GOT3 (cell line): ENCODE results near the gene TMEM150C.
"Not testable (repeated sequence)": the region's sequence is repeated elsewhere in the genome, so short reads cannot be mapped to it uniquely, and the experiment has no call there.

ENCODE experiments used
- DNase-seq: peaks from one replicate; lab custom pipeline; 2025; ENCODE audit warnings: mixed read lengths; lab: John Stamatoyannopoulos, UW

The TMEM150C gene

DNA sequence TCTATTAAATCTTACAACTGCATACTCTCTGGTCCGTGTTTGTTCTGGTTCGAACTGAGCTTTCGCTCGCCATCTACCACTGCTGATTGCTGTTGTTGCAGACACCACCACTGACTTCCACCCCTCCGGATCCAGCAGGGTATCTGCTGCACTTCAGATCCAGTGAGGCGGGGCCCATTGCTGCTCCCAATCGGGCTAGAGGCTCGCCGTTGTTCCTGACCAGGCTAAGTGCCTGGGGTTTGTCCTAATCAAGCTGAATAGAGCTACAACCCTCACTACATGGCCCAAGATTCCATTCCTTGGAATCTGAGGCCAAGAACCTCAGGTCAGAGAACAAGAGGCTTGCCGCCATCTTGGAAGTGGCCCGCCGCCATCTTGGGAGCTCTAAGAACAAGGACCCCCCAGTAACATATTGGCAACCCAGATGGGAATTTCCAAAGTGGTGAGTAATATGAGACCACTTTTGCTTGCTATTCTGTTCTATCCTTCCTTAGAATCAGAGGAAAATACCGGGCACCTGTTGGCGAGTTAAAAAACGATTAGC lies 88.1 kb downstream of the TMEM150C start:
- DNase-seq: no peak

DNA sequence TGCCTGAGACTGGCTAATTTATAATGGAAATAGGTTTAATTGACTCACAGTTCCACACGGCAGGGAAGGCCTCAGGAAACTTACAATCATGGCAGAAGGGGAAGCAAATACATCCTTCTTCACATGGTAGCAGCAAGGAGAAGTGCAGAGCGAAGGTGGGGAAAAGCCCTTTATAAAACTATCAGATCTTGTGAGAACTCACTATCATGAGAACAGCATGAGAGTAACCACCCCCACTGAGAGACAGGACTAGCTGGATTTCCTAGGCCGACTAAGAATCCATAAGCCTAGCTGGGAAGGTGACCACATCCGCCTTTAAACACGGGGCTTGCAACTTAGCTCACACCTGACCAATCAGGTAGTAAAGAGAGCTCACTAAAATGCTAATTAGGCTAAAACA lies 88.7 kb downstream of the TMEM150C start:
- not testable (repeated sequence) for DNase-seq

DNA sequence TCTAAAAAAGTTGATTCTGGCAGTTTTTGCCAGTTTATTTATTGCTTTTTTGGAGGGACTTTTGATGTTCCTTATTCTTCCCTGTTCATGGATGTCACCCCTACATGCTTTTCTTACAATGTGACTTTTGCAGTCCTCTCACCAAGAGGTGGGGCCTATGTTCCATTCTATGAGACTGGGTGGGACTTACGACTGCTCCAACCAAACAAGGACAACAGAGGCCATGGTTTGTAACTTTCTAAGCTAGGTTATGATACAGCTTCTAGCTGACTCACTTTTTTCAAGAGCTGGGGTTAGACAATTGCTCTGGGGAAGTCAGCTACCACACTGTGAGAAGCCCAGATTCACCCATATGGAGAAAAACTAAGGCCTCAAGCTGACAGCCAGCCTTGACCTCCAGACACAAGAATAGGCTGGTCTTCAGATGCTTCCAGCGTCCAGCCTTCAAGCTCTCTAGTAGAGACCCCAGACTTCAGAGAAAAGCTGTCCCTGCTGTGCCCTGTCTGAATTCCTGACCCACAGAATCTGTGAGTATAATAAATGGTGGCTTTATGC lies 91.9 kb downstream of the TMEM150C start:
- no peak for DNase-seq

DNA sequence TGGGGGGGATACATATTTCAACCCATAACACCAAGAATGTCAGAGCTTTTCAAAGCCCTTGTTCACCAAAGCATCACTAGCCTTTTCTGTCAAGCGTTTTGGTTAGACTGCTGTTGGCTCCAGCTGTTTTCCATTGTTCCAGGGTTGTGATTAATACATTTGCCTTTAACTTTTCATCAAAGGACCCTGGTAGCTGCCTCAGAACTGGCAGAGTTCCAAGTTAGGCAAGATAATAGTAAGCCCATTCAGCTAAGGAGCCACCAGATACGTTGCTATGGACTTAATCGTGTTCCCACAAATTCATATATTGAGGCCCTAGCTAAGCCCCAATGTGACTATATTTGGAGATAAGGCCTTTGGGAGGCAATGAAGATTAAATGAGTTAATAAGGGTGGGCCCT lies 94.3 kb downstream of the TMEM150C start:
- no peak for DNase-seq

DNA sequence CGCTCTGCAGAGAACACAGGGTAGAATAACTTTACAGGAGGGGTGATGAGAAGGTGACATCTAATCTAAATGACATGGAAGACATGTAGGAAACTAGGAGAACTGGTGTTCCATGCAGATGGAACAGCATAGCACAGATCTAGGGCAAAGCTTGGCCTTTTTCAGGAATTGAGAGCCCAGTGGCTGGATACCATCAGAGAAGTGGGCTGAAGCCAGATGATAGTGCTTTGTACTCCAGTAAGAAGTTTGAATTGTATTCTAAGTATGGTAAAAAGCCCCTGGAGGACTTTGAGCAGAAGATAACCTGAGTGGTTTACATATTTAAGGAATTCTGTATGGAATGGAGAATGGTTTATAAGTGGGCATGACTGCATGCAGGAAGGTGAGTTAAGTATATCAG lies 98.6 kb downstream of the TMEM150C start:
- no peak for DNase-seq

DNA sequence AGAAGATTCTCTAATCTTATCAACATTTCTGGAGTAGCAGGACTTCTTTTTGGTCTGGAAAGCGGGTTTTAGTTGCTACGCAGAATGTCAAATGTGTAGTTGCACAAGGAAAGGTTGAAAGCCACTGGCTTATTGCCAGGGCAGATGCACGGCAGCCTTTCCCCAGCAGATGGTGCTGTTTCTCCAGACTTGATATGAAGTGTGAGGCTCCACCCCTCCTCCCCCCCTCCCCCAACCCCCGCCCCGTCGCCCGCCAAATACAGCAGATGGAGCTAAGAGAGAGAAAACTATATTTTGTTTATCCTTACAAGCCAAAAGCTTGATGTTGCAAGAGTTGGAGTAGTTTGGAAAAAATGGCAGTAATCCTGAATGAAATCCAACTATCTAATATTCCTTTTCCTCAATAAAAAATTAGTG lies 99.4 kb downstream of the TMEM150C start:
- DNase-seq: peak; percentile 49

DNA sequence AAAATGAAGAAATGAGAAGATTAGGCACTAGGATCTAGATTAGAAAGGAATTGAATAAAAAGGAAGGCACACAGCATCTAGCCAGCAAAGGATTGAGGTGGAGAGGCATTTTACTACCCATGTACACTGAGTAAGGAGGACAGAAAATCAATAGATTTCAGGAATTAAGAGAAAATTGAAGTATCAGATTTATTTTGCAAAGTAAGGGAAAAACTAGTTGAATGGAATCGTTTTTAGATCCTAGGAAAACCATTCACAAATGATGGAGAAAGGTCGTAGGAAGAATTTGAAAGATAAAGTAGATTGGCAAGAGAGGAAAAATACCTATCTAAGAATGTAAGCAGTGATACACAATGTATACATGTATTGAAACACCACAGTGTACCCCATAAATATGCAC lies 100.1 kb downstream of the TMEM150C start:
- no peak for DNase-seq

DNA sequence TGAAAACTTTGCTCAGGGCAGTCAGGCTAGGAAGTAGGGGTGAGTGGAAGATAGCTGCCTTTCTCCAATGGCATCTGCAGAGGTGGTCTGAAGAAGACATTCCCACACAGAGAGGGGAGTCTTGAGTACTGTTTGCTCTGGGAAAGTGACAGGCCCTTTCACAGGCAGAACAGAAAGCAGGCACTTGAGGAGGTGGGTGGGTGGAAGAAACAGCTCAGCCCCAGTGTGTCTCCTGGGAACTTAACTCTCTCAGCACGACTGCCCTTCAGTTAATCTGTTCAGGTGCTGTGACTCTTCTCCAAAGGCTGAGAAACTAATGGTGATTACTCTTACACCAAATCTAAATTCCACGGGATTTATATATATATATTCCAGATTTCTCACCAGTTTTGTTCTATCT lies 103.1 kb downstream of the TMEM150C start:
- DNase-seq: no peak

DNA sequence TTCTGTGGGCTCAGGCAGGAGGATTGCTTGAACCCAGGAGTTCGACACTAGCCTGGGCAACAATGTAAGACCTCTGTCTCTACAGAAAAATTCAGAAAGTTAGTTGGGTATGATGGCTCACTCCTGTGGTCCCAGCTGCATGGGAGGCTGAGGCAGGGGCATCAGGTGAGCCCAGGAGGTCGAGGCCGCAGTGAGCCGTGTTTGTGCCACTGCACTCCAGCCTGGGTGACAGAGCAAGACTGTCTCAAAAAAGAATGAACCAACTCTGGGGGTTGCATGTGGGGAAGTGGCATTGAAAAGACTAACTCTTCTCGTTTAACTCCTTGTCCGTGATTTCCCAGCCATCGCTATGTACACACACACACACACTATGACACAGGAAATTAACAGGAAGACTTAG lies 104.5 kb downstream of the TMEM150C start:
- no peak for DNase-seq

DNA sequence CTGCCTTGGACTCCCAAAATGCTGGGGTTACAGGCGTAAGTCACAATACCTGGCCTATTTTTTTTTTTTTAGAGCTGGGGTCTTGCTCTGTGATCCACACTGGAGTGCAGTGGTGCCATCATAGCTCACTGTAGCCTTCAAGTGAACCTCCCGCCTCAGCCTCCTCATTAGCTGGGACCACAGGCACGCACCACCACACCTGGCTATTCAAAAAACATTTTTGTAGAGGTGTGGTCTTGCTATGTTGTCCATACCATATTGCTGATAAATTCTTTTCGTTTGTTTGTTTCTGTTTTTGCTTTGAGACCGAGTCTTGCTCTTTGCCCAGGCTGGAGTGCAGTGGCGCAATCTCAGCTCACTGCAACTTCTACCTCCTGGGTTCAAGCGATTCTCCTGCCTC lies 109.8 kb downstream of the TMEM150C start:
- no peak for DNase-seq

DNA sequence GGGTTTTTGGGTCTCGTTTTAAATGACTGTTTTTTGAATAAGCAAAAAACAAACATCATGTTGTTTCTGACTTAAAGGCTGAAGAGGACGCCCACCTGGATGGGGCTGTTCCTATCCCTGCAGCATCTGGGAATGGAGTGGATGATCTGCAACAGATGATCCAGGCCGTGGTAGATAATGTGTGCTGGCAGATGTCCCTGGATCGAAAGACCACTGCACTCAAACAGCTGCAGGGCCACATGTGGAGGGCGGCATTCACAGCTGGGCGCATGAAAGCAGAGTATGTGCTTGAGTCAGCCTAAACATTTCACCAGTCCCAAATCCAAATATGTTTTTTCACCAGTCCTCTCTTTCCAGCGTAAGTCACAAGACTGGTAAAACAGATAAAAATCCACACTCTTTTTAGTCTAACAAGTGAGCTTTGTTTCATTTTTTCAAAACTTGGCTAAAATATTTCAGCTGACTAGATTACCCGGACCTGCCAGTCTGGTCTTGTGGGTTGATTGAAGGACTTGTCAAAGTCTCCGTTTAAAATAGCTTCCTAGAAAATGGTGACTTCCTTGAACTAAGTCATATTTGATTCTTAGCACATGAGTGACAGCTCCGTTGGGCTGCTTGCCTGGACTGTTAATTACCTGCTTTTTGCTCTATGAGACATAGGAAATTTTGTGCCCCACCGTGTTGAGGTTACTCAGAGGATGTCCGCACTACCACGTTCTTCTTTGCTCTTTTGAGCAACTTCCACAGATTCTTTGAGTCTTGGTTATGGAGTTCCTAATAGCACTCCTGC lies 110.6 kb downstream of the TMEM150C start:
- DNase-seq: no peak

DNA sequence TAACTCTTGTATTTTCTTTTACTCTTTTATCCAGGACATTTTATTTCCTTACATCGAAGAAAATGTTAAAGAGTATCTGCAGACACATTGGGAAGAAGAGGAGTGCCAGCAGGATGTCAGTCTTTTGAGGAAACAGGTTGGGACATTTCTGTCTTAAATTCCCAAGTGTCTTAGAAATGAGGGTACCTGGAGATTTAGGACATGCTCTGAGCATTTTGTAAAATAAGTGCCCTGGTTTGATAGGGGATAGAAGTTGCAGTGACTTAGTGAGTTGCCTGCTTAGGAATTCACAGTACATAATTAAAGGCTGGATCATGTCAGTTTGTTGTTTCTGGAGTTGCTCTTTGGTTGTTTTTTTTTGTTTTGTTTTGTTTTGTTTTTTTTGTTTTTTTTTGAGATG lies 113.9 kb downstream of the TMEM150C start:
- DNase-seq: no peak

DNA sequence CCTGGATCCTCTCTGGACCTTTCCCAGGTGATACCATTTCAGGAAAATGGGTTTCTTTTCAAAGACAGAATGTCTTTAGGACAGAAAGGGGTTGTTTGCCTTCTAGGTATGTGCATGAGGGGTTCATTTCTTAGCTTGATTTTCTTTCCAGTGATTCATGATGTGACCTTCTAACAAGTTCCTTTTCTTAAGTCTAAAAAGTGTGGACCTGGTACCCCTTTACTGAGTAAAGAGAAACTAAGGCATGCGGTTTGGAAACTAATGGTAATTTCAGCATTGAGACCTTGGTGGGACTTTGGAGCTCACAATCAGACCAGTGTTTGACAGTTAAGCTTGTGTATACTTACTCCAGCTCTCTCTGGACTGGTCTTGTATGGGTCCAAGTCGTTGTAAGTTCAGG lies 122.7 kb downstream of the TMEM150C start:
- DNase-seq: no peak

DNA sequence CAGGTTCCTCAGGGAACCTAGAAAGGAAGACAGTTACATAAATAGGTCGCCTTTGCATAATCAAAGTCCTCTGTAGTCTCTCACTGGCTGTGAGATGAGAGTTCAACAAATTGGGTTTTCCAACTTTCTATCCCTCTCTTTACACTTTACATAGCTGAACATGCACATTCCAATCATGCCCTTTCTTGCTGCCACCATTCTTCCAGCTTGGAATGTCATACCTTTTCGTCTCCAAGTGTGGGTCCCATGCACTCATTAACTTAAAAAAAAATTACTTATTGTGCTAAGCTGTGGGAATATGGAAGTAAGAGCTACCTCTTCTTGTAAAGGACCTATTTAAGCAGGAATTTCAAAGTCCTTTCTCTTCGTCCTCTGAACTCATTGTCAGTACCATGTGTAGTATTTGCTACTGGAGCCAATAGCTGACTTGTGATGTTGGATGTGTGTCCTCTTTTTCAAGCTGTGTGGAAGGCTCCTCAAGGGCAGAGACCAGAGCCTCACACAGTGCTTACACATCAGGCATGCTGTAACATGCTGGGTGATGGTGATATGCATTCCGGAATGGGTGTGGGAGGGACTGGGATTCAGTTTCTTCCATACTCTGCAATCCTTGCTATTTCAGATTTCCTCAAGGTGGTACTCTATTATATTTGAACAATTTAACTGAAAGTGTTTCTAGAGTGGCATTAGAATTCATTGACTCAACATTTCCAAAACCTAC lies 124.3 kb downstream of the TMEM150C start:
- DNase-seq: no peak

DNA sequence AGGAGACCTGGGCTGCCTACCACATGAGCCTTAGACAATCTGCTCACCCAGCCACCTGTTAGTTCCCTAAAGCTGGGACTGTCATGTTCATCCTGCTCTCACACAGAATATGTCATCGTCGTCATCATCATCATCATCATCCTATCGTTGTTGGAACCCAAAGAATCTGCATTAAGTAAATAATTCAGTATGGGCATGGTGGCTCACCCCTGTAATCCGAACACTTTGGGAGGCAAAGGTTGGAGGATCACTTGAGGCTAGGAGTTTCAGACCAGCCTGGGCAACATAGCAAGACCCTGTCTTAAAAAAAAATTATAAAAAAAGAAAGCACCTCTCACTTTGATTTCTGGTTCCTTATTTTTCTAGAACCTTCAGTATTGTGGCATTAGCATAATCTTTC lies 125.0 kb downstream of the TMEM150C start:
- no peak for DNase-seq

DNA sequence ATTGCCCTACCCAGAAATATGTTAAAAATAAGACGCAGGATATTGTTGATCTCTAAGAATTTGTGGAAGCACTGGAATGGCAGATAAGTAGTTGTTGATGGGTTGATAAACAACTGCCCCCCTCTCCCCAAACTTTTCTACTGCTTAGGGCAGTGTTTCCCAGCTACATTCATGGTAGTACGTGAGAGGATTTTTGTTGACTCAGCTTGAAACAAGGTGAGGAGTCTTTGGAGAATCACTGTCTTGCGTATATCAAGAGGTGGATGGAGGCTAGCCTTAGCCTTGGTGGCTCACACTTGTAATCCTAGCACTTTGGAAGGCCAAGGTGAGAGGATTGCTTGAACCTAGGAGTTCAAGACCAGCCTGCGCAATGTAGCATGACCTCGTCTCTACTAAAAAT lies 125.7 kb downstream of the TMEM150C start:
- DNase-seq: no peak

DNA sequence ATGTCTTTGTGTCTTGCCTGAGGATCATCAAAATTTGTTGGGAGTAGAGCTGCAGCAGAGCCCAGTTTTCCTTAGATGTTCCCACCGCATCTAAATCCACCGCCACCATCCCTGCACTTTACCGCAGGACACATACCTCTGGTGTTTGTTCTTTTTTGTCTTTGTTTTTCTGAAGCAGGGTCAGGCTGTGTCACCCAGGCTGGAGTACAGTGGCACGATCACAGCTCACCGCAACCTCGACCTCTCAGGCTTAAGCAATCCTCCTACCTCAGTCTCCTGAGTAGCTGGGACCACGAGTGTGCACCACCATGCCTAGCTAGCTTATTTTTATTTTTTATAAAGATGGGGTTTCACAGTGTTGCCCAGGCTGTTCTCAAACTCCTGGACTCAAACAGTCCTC lies 126.8 kb downstream of the TMEM150C start:
- DNase-seq: no peak

DNA sequence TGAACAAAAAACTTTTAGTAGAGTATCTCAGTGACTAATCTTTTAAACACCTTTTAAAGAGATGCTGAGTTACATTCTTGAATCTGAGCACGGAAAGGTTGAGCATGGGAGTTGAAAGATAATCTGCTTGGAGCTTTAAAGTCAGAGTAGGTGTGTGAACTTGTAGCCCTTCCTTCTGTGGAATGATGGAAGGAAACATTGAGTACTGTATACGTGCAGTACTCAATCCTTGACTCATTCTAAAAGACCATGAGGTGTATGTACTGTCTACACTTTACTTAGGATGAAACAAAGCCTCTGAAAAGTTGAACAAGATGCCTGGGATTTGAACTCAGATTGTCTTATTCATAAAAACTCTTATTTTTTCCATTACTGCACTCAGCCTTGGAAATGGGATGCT lies 128.0 kb downstream of the TMEM150C start:
- no peak for DNase-seq
